Natural killer cell (primary cell): ENCODE data around the gene ORC4. TPM values are rescaled to one million over a fixed set of nuclear protein-coding genes. Genes with fewer than 3 reads are reported as not detected.

Source experiments
- ATAC-seq, 3 donors: fragments of 150-1000 bp in 2 of 3; fragments of 200-7000 bp in 1 of 3; cut with Tn5 transposase; 1 replicate in 1 of 3; 2 replicates in 2 of 3; pipeline ENCODE4 v1.10.0; 2021; ENCODE audit warnings: mild to moderate bottlenecking in 2 of 3, moderate library complexity in 2 of 3
- DNase-seq, 2 donors: peaks; one replicate each; pipeline versions ENCODE4 v3.0.0 to v3.0.0-alpha.2; 2013 to 2021; ENCODE audit warnings: mixed read lengths in 1 of 2
- H3K27ac ChIP-seq: one replicate; pipeline ENCODE4 v1.5.1; 2013; ENCODE audit warnings: mild to moderate bottlenecking, low read length
- H3K27me3 ChIP-seq: one replicate; pipeline ENCODE4 v1.6.1; 2013; ENCODE audit warnings: low read length; ENCODE audit not compliant: control insufficient read depth, insufficient read depth
- H3K36me3 ChIP-seq: one replicate; pipeline ENCODE4 v1.6.1; 2013; ENCODE audit warnings: low read length; ENCODE audit not compliant: control insufficient read depth, insufficient read depth
- H3K4me1 ChIP-seq: one replicate; pipeline ENCODE4 v1.6.1; 2013; ENCODE audit warnings: low read length; ENCODE audit not compliant: control insufficient read depth, insufficient read depth
- H3K4me3 ChIP-seq: one replicate; pipeline ENCODE4 v1.5.1; 2013; ENCODE audit warnings: low read length
- H3K9me3 ChIP-seq: one replicate; pipeline ENCODE4 v1.6.1; 2013; ENCODE audit warnings: low read length; ENCODE audit not compliant: control insufficient read depth, insufficient read depth
- H3K27ac Mint-ChIP-seq, 2 donors: one replicate each; pipeline ENCODE4 v1.8.0; 2022; ENCODE audit warnings: mild to moderate bottlenecking in 2 of 2, mixed read lengths in 2 of 2, moderate library complexity in 1 of 2
- H3K27me3 Mint-ChIP-seq, 2 donors: one replicate each; pipeline ENCODE4 v1.8.0; 2022; ENCODE audit warnings: low read depth in 2 of 2, mixed read lengths in 2 of 2
- H3K36me3 Mint-ChIP-seq: one replicate; pipeline ENCODE4 v1.8.0; 2022; ENCODE audit warnings: mixed read lengths
- H3K4me1 Mint-ChIP-seq, 2 donors: one replicate each; pipeline ENCODE4 v1.8.0; 2022; ENCODE audit warnings: mixed read lengths in 2 of 2
- H3K4me3 Mint-ChIP-seq: one replicate; pipeline ENCODE4 v1.8.0; 2022; ENCODE audit warnings: mild to moderate bottlenecking, moderate library complexity, mixed read lengths
- H3K9me3 Mint-ChIP-seq, 2 donors: one replicate each; pipeline ENCODE4 v1.8.0; 2022; ENCODE audit warnings: mixed read lengths in 2 of 2
- CTCF ChIP-seq: fragments of 200-600 bp; IDR thresholded peaks from one replicate; pipeline ENCODE4 v1.8.0; 2022; ENCODE audit warnings: antibody characterized with exemption
- WGBS: methylation state at CpG from one replicate; pipeline ENCODE4 v1.1.7; 2013; ENCODE audit warnings: missing lambda C conversion rate; ENCODE audit not compliant: insufficient coverage; 5-methylcytosine and 5-hydroxymethylcytosine counted together
- intact Hi-C: fragments of 100-400 bp; cut with micrococcal nuclease; formaldehyde crosslinking; loops from one replicate; pipeline ENCODE4 v1.14.2; 2022
- total RNA-seq, 4 donors: library from RNA; stranded (reverse); fragments of 120-200 nt in 1 of 4; gene quantifications; one replicate each; pipeline versions ENCODE4 v1.2.3 to v1.2.4, GENCODE V29; 2013 to 2022

The ORC4 gene
- total RNA-seq, 3 donors from 2014 or later (not counting 1 experiment from before 2014, with no cell fraction given): 42.4 to 48.0 (median 45.8) TPM

DNA sequence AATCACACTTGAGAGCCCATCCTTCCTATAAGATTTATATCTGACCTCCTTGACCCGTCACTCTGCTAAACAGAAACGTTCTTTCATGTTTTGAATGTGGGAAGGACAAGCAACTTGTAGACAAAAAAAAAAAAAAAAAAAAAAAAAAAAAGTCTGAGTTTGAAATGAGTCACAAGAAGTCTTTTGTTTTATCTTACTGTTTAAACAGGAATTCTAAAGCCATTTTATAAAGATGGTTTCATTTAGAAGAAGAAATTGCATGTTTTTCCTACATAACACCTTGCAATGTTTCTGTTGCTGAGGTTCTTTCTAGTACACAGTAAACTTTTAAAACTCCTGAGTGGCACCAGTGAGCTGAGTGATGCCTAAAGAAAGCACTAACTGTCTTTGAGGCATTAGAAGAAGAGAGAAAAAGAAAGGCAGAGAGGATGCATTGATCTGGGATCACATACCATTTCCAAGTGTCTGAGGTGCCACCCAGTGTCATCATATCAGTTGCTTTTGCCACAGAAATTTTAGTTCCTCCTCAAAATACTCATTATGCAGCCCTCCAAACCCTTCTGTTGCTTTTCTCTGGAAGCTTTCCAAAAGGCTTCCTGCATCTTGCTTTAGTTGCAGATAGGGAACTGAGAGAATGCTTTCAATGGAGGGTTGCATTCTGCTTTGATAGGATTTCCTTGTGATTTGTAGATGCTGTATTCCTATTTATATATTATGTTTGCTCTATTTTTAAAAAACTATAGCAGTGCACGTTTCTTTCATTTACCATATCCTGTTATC lies 106.6 kb downstream of the ORC4 start:
- no CpG with 5 or more reads among the region's 3 CpGs for WGBS
- H3K4me3 ChIP-seq: no peak overlapping the region
- ATAC-seq: no peak
- no peak for TF ChIP-seq CTCF
- H3K4me1 ChIP-seq: no peaks in the 10 kb centered on the region
- Mint-ChIP-seq H3K4me3 (no peak overlapping the region), H3K4me1 (peaks cover 9 to 14% of the 10 kb centered on the region in 2 donors), H3K9me3 (no peaks in the 10 kb centered on the region), H3K36me3 (no peaks in the 10 kb centered on the region), H3K27me3 (no peaks in the 10 kb centered on the region), H3K27ac (peak overlapping the region in 1 of 2 donors; percentile 40)
- H3K36me3 ChIP-seq: peaks cover 3% of the 10 kb centered on the region
- H3K9me3 ChIP-seq: no peaks in the 10 kb centered on the region
- intact Hi-C loops: loop anchor here (10.0 kb wide), 1 partner anchor 1179 kb away; no protein-coding TSS in a partner anchor
- no peak overlapping the region for H3K27ac ChIP-seq
- H3K27me3 ChIP-seq: no peaks in the 10 kb centered on the region
- DNase-seq: no peak

GRCh38 chr2:147910990-147911473 lies 109.5 kb downstream of the ORC4 start:
- Histone ChIP-seq H3K4me3 (no peak overlapping the region), H3K27ac (no peak overlapping the region), H3K27me3 (no peaks in the 10 kb centered on the region), H3K36me3 (peaks cover 3% of the 10 kb centered on the region), H3K4me1 (no peaks in the 10 kb centered on the region), H3K9me3 (no peaks in the 10 kb centered on the region)
- TF ChIP-seq CTCF: peak; percentile 84
- no peaks in the 10 kb centered on the region for H3K36me3 Mint-ChIP-seq
- no CpG with 5 or more reads among the region's 2 CpGs for WGBS
- peaks cover 9 to 14% of the 10 kb centered on the region in 2 donors for H3K4me1 Mint-ChIP-seq
- H3K9me3 Mint-ChIP-seq: no peaks in the 10 kb centered on the region
- no peak overlapping the region for H3K27ac Mint-ChIP-seq
- DNase-seq (peak in 1 of 2 donors; percentile 78), ATAC-seq (no peak)
- H3K27me3 Mint-ChIP-seq: no peaks in the 10 kb centered on the region
- no peak overlapping the region for H3K4me3 Mint-ChIP-seq
- intact Hi-C loops: loop anchor here (1.0 to 10.0 kb wide), 4 partner anchors 623 to 1176 kb away; no protein-coding TSS in a partner anchor

DNA sequence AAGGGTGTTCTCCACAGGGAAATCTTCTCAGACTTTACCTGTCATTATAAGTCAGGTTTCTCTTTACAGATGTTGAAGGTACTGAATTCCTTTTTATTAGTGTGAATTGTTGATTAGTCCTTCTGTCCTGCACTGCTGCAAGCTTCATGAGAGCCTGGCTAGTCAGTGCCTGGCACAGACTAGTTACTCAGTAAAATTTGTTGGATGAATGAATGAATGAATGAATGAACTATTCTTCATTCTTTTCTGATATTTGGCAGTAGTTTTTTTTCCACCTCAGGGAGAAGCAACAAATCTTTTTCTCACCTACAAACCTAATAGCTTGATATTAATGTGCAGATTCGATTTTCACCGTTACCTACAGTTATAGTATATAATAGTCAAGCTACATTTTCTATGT lies 111.4 kb downstream of the ORC4 start:
- Mint-ChIP-seq H3K9me3 (no peaks in the 10 kb centered on the region), H3K4me3 (no peak overlapping the region), H3K27ac (no peak overlapping the region), H3K36me3 (no peaks in the 10 kb centered on the region), H3K4me1 (peaks cover 9 to 14% of the 10 kb centered on the region in 2 donors), H3K27me3 (no peaks in the 10 kb centered on the region)
- H3K4me3 ChIP-seq: no peak overlapping the region
- peaks cover 3% of the 10 kb centered on the region for H3K36me3 ChIP-seq
- no peak for DNase-seq
- H3K4me1 ChIP-seq: no peaks in the 10 kb centered on the region
- intact Hi-C loops: no loop called here
- no peaks in the 10 kb centered on the region for H3K27me3 ChIP-seq
- WGBS: no CpG with 5 or more reads among the region's 2 CpGs
- TF ChIP-seq CTCF: no peak
- H3K9me3 ChIP-seq: no peaks in the 10 kb centered on the region
- no peak overlapping the region for H3K27ac ChIP-seq
- no peak for ATAC-seq
